Effector memory CD4-positive, alpha-beta T cell (primary cell): ENCODE results near the gene SLC16A4.

Source experiments
- DNase-seq, 3 donors: peaks; one replicate each; pipeline ENCODE4 v3.0.0-alpha.2; 2020
- H3K27ac ChIP-seq: 2 replicates; pipeline ENCODE4 v1.7.0; 2013; ENCODE audit warnings: mild to moderate bottlenecking, low read length, moderate library complexity; ENCODE audit not compliant: insufficient read depth, poor library complexity, severe bottlenecking
- H3K27me3 ChIP-seq: replicated peaks from 2 replicates; pipeline ENCODE4 v1.7.0; 2013; ENCODE audit warnings: mild to moderate bottlenecking, low read length; ENCODE audit not compliant: insufficient read depth, control insufficient read depth, poor library complexity, severe bottlenecking
- H3K36me3 ChIP-seq: 2 replicates; pipeline ENCODE4 v1.7.0; 2013; ENCODE audit warnings: mild to moderate bottlenecking, low read length, moderate library complexity; ENCODE audit not compliant: control insufficient read depth, insufficient read depth
- H3K4me1 ChIP-seq: 2 replicates; pipeline ENCODE4 v1.7.0; 2013; ENCODE audit warnings: low read length, mild to moderate bottlenecking; ENCODE audit not compliant: control insufficient read depth, insufficient read depth, poor library complexity, severe bottlenecking
- H3K4me3 ChIP-seq: 2 replicates; pipeline ENCODE4 v1.7.0; 2013; ENCODE audit warnings: low read length, low read depth, mild to moderate bottlenecking; ENCODE audit not compliant: insufficient read depth, poor library complexity, severe bottlenecking
- H3K9me3 ChIP-seq: 2 replicates; pipeline ENCODE4 v1.7.0; 2013; ENCODE audit warnings: mild to moderate bottlenecking, low read length, moderate library complexity; ENCODE audit not compliant: control insufficient read depth

Gene SLC16A4

GRCh38 chr1:110393691-110394492 lies 3.1 kb upstream of the SLC16A4 start:
- Histone ChIP-seq H3K27me3 (no peaks in the 10 kb centered on the region), H3K27ac (no peak overlapping the region), H3K4me3 (no peak overlapping the region), H3K4me1 (no peaks in the 10 kb centered on the region), H3K9me3 (no peaks in the 10 kb centered on the region), H3K36me3 (no peaks in the 10 kb centered on the region)
- no peak for DNase-seq

- no peaks in the 10 kb centered on the region for H3K4me1 ChIP-seq
- no peak overlapping the region for H3K4me3 ChIP-seq
- H3K36me3 ChIP-seq = no peaks in the 10 kb centered on the region
- no peaks in the 10 kb centered on the region for H3K9me3 ChIP-seq
- H3K27me3 ChIP-seq = no peaks in the 10 kb centered on the region
- no peak for DNase-seq
- no peak overlapping the region for H3K27ac ChIP-seq
Measured at GRCh38 chr1:110393286-110393685, 2.5 kb upstream of the SLC16A4 start.

GRCh38 chr1:110390096-110390495 lies 730 bp downstream of the SLC16A4 start:
- H3K27ac ChIP-seq = no peak overlapping the region
- DNase-seq = no peak
- H3K36me3 ChIP-seq = no peaks in the 10 kb centered on the region
- H3K27me3 ChIP-seq = no peaks in the 10 kb centered on the region
- H3K4me3 ChIP-seq = no peak overlapping the region
- no peaks in the 10 kb centered on the region for H3K4me1 ChIP-seq
- no peaks in the 10 kb centered on the region for H3K9me3 ChIP-seq

GRCh38 chr1:110387048-110387754 lies 3.6 kb downstream of the SLC16A4 start:
- H3K9me3 ChIP-seq = no peaks in the 10 kb centered on the region

GRCh38 chr1:110385369-110385768 lies 5.5 kb downstream of the SLC16A4 start:
- H3K27ac ChIP-seq = no peak overlapping the region
- no peaks in the 10 kb centered on the region for H3K36me3 ChIP-seq
- DNase-seq = no peak
- H3K27me3 ChIP-seq = no peaks in the 10 kb centered on the region
- H3K4me3 ChIP-seq = no peak overlapping the region
- H3K4me1 ChIP-seq = no peaks in the 10 kb centered on the region
- H3K9me3 ChIP-seq = no peaks in the 10 kb centered on the region

More at GRCh38 chr1:110387048-110387754, 3.6 kb downstream of the SLC16A4 start:
- no peak for DNase-seq
- Histone ChIP-seq H3K4me1 (no peaks in the 10 kb centered on the region), H3K27ac (no peak overlapping the region), H3K27me3 (no peaks in the 10 kb centered on the region), H3K4me3 (no peak overlapping the region), H3K36me3 (no peaks in the 10 kb centered on the region)

GRCh38 chr1:110384581-110385321 lies 6.1 kb downstream of the SLC16A4 start:
- H3K9me3 ChIP-seq = no peaks in the 10 kb centered on the region

GRCh38 chr1:110383251-110383990 lies 7.4 kb downstream of the SLC16A4 start:
- Histone ChIP-seq H3K36me3 (no peaks in the 10 kb centered on the region), H3K4me3 (no peak overlapping the region), H3K27ac (no peak overlapping the region)

More at GRCh38 chr1:110384581-110385321, 6.1 kb downstream of the SLC16A4 start:
- no peaks in the 10 kb centered on the region for H3K36me3 ChIP-seq
- H3K27ac ChIP-seq = no peak overlapping the region
- H3K27me3 ChIP-seq = no peaks in the 10 kb centered on the region
- no peaks in the 10 kb centered on the region for H3K4me1 ChIP-seq
- no peak for DNase-seq
- H3K4me3 ChIP-seq = no peak overlapping the region

GRCh38 chr1:110380672-110381283 lies 10.0 kb downstream of the SLC16A4 start:
- no peaks in the 10 kb centered on the region for H3K27me3 ChIP-seq
- peaks cover 11% of the 10 kb centered on the region for H3K36me3 ChIP-seq
- H3K4me1 ChIP-seq = no peaks in the 10 kb centered on the region
- no peak for DNase-seq
- no peak overlapping the region for H3K4me3 ChIP-seq
- no peak overlapping the region for H3K27ac ChIP-seq
- no peaks in the 10 kb centered on the region for H3K9me3 ChIP-seq

More at GRCh38 chr1:110383251-110383990, 7.4 kb downstream of the SLC16A4 start:
- H3K9me3 ChIP-seq = no peaks in the 10 kb centered on the region
- no peaks in the 10 kb centered on the region for H3K27me3 ChIP-seq
- H3K4me1 ChIP-seq = no peaks in the 10 kb centered on the region
- DNase-seq = no peak

GRCh38 chr1:110375490-110375889 lies 15.3 kb downstream of the SLC16A4 start:
- peaks cover 18% of the 10 kb centered on the region for H3K36me3 ChIP-seq
- no peak overlapping the region for H3K27ac ChIP-seq
- H3K27me3 ChIP-seq = no peaks in the 10 kb centered on the region
- no peaks in the 10 kb centered on the region for H3K9me3 ChIP-seq
- no peak for DNase-seq
- H3K4me1 ChIP-seq = peaks cover 2% of the 10 kb centered on the region
- no peak overlapping the region for H3K4me3 ChIP-seq
